Esophagus squamous epithelium (tissue), 4 donors: ENCODE results near the gene CENPP.
A peak's percentile ranks its signal among the peaks of the same experiment; 100 is the strongest.

ENCODE experiments used
- CTCF ChIP-seq, 6 experiments: fragments of 450-650 bp in 4 of 6; fragments of 200-600 bp in 2 of 6; sonication (generic) in 2 of 6; IDR thresholded peaks; one replicate each; pipeline ENCODE4 v1.5.1; 2016 to 2019; ENCODE audit warnings: antibody characterized with exemption in 6 of 6, mild to moderate bottlenecking in 4 of 6, moderate library complexity in 4 of 6
- POLR2A ChIP-seq, 4 donors: fragments of 450-650 bp; IDR thresholded peaks; one replicate each; pipeline ENCODE4 v1.6.1; 2017; ENCODE audit warnings: antibody characterized with exemption in 4 of 4, mild to moderate bottlenecking in 4 of 4, moderate library complexity in 3 of 4

DNA sequence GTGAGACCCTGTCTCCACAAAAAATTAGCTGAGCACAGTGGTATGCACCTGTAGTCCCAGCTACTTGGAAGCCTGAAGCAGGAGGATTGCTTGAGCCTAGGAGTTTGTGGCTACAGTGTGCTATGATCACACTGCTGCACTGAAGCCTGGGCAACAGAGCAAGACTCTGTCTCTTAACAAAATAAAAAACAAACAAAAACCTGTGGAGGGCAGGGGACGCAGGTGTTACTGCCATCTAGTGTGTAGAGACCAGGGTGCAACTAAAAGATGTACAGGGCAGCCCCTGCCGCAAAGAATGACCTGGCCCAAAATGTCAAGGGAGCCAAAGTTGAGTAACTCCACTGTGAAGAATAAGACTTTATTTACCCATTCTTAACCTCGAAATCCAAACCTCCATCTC is 129.5 kb downstream of the CENPP start:
- TF ChIP-seq POLR2A (IDR thresholded peaks at IDR 0.05) (no peak), CTCF (IDR thresholded peaks at IDR 0.05) (peak in 1 of 6 experiments; percentile 26)
